Lower lobe of right lung (tissue), 2 donors: Measurements from ENCODE around the gene USP32. TPM values are rescaled to one million over a fixed set of nuclear protein-coding genes. Genes with fewer than 3 reads are reported as not detected.

ENCODE experiments used
- ATAC-seq, 2 donors: fragments of 200-7000 bp; cut with Tn5 transposase; one replicate each; pipeline ENCODE4 v1.9.1; 2020 to 2022; ENCODE audit warnings: mild to moderate bottlenecking in 2 of 2, moderate library complexity in 2 of 2
- DNase-seq: peaks from one replicate; pipeline ENCODE4 v3.0.0-alpha.2; 2020
- H3K27ac ChIP-seq: fragments of 200-600 bp; one replicate; pipeline ENCODE4 v1.8.0; 2022
- H3K27me3 ChIP-seq: fragments of 200-600 bp; one replicate; pipeline ENCODE4 v1.8.0; 2022; ENCODE audit warnings: low read depth
- H3K36me3 ChIP-seq: fragments of 200-600 bp; one replicate; pipeline ENCODE4 v1.8.0; 2022; ENCODE audit warnings: mild to moderate bottlenecking
- H3K4me1 ChIP-seq: fragments of 200-600 bp; one replicate; pipeline ENCODE4 v1.8.0; 2022
- H3K4me3 ChIP-seq: fragments of 200-600 bp; one replicate; pipeline ENCODE4 v1.8.0; 2022; ENCODE audit warnings: mild to moderate bottlenecking
- H3K9me3 ChIP-seq: fragments of 200-600 bp; one replicate; pipeline ENCODE4 v1.8.0; 2022
- CTCF ChIP-seq: fragments of 200-600 bp; IDR thresholded peaks from one replicate; pipeline ENCODE4 v1.8.0; 2022; ENCODE audit warnings: antibody characterized with exemption, mild to moderate bottlenecking
- intact Hi-C: fragments of 100-400 bp; cut with DNase I; formaldehyde crosslinking; loops from one replicate; pipeline ENCODE4 v1.11.0; 2022
- total RNA-seq: library from RNA; stranded (reverse); fragmentation: NEBNext Ultra II Directional; extraction: Animal tissue kit (Norgen Biotek cat#: 25700); gene quantifications from one replicate; pipeline ENCODE4 v1.2.1, GENCODE V29; 2021
- donor health status: DM: no; HTN: yes; CAD: no; lungs with severe emphysema.

Gene USP32
- total RNA-seq, 1 donor from 2014 or later, result 68.9 TPM

DNA sequence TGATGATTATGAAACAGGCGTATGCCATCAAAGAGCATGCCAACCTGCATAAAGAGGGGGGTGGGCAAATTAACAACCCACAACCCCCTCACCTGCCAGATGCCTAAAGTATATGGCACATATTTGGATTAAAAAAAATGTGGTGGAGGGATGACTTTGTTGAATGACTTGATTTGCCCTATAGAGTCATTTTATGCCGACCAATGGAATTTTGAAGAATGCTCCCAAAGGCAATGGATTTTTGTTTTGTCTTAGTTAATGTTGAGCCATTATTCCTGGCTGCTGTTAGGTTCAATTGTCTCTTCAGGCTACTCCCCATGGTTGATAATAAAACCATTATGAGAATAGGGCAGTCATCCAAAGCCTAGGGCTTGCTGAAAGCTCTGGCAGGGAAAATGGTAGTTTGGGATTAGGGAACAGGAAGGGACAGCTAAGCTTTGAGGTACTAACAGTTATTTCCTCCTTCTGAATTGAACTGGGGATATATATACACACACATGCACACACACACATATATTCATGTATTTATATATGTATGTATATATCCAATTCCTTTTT, 24.5 kb upstream of the USP32 start:
- ATAC-seq, result no peak
- intact Hi-C loops, result no loop called here
- Histone ChIP-seq H3K9me3 (no peaks in the 10 kb centered on the region), H3K36me3 (no peaks in the 10 kb centered on the region), H3K27ac (no peak overlapping the region), H3K27me3 (no peaks in the 10 kb centered on the region), H3K4me1 (peaks cover 8% of the 10 kb centered on the region), H3K4me3 (no peak overlapping the region)
- DNase-seq, result no peak
- no peak for TF ChIP-seq CTCF

- intact Hi-C loops, result no loop called here
- no peaks in the 10 kb centered on the region for H3K9me3 ChIP-seq
Observed at GRCh38 chr17:60415146-60415545, 23.2 kb upstream of the USP32 start.

GRCh38 chr17:60412701-60413100, 20.8 kb upstream of the USP32 start:
- no peak overlapping the region for H3K27ac ChIP-seq
- no peaks in the 10 kb centered on the region for H3K27me3 ChIP-seq
- H3K36me3 ChIP-seq, result no peaks in the 10 kb centered on the region
- no peaks in the 10 kb centered on the region for H3K4me1 ChIP-seq
- no peak for TF ChIP-seq CTCF
- no peak overlapping the region for H3K4me3 ChIP-seq
- intact Hi-C loops, result no loop called here
- DNase-seq, result no peak
- H3K9me3 ChIP-seq, result no peaks in the 10 kb centered on the region
- no peak for ATAC-seq

More at GRCh38 chr17:60415146-60415545, 23.2 kb upstream of the USP32 start:
- Histone ChIP-seq H3K4me3 (no peak overlapping the region), H3K27ac (no peak overlapping the region), H3K36me3 (no peaks in the 10 kb centered on the region), H3K4me1 (no peaks in the 10 kb centered on the region), H3K27me3 (no peaks in the 10 kb centered on the region)
- no peak for TF ChIP-seq CTCF
- DNase-seq (no peak), ATAC-seq (no peak)

DNA sequence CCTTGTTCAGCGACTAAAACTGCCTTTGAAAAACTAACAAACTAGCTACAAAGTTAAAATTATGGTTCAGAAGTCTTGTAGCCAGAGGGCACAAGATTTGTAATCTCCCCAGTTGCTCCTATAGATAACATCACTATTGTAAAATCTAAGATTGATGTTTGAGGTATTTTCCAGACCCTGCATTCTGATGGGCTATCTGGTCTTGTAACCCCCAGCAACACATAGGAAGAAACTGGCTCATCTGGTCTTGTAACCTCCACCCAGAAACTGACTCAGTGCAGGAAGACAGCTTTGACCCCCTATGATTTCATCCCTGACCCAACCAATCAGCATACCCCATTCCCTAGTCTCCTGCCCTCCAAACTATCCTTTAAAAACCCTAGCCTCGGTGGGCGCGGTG, 18.1 kb upstream of the USP32 start:
- no peak for TF ChIP-seq CTCF
- intact Hi-C loops, result no loop called here
- Histone ChIP-seq H3K4me1 (no peaks in the 10 kb centered on the region), H3K27ac (no peak overlapping the region), H3K4me3 (no peak overlapping the region), H3K27me3 (no peaks in the 10 kb centered on the region), H3K36me3 (no peaks in the 10 kb centered on the region), H3K9me3 (no peaks in the 10 kb centered on the region)
- ATAC-seq (no peak), DNase-seq (no peak)

DNA sequence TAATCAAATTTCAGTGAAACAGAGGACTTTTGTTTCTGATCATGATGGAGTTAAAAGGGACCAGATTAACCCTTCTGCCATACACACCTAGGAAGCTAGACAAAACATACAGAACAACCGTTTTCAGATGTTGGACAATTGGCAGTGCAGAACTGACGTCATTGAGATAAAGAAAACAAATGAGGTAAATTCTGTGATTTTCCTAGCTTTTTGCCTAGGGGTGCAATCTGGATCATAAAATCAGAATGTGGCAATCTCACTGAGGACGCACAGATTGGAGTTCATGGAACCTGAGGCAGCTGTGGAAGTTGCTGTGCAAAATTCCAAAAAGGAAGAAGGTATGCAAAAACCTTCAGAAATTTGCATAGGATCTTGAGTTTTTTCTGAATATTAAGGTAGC, 15.0 kb upstream of the USP32 start:
- Histone ChIP-seq H3K36me3 (no peaks in the 10 kb centered on the region), H3K4me3 (no peak overlapping the region), H3K9me3 (no peaks in the 10 kb centered on the region), H3K27me3 (no peaks in the 10 kb centered on the region), H3K4me1 (no peaks in the 10 kb centered on the region), H3K27ac (no peak overlapping the region)
- DNase-seq, result no peak
- intact Hi-C loops, result no loop called here
- ATAC-seq, result no peak
- no peak for TF ChIP-seq CTCF

GRCh38 chr17:60403962-60404361, 12.0 kb upstream of the USP32 start:
- intact Hi-C loops, result no loop called here
- no peak for TF ChIP-seq CTCF
- Histone ChIP-seq H3K27me3 (no peaks in the 10 kb centered on the region), H3K36me3 (no peaks in the 10 kb centered on the region), H3K4me3 (no peak overlapping the region), H3K9me3 (no peaks in the 10 kb centered on the region), H3K4me1 (no peaks in the 10 kb centered on the region), H3K27ac (no peak overlapping the region)
- ATAC-seq (no peak), DNase-seq (no peak)
